Fibroblast of peridontal ligament (primary cell): ENCODE measurements around the gene PLIN3.
"Not testable (repeated sequence)": the region's sequence is repeated elsewhere in the genome, so short reads cannot be mapped to it uniquely, and the experiment has no call there.

Source experiments
- DNase-seq: peaks from one replicate; pipeline ENCODE4 v3.0.0-alpha.2; 2010; ENCODE audit errors: extremely low read depth

PLIN3 gene

GRCh38 chr19:4867534-4868285 is at the start of gene PLIN3:
PLIN3 (minus strand) TSS chr19:4867667; CDS start chr19:4861394, 6,273 bp downstream.
- peak; percentile 93 for DNase-seq

GRCh38 chr19:4916292-4917082 is 49.0 kb upstream of the PLIN3 start:
- DNase-seq: no peak

GRCh38 chr19:4914736-4915501 is 47.5 kb upstream of the PLIN3 start:
- peak; percentile 54 for DNase-seq

- DNase-seq: no peak
Observed at GRCh38 chr19:4913996-4914735, 46.7 kb upstream of the PLIN3 start.

- peak; percentile 100 for DNase-seq
Observed at GRCh38 chr19:4911786-4912672, 44.6 kb upstream of the PLIN3 start.

GRCh38 chr19:4911314-4911713 is 43.8 kb upstream of the PLIN3 start:
- peak; percentile 28 for DNase-seq

GRCh38 chr19:4910594-4911281 is 43.3 kb upstream of the PLIN3 start:
- peak; percentile 57 for DNase-seq

- DNase-seq: peak; percentile 71
Observed at GRCh38 chr19:4909897-4910593, 42.6 kb upstream of the PLIN3 start.

- no peak for DNase-seq
Observed at GRCh38 chr19:4909156-4909896, 41.9 kb upstream of the PLIN3 start, which contains the start of gene UHRF1. UHRF1 (plus strand) TSS chr19:4909501; CDS start chr19:4910886, 1,385 bp downstream.

GRCh38 chr19:4908781-4909155 is 41.3 kb upstream of the PLIN3 start:
- no peak for DNase-seq

GRCh38 chr19:4908360-4908759 is 40.9 kb upstream of the PLIN3 start:
- no peak for DNase-seq

GRCh38 chr19:4906963-4907362 is 39.5 kb upstream of the PLIN3 start:
- DNase-seq: no peak

- no peak for DNase-seq
Observed at GRCh38 chr19:4904481-4904880, 37.0 kb upstream of the PLIN3 start.

- DNase-seq: no peak
Observed at GRCh38 chr19:4902796-4903195, 35.3 kb upstream of the PLIN3 start, which contains the start of gene ARRDC5. ARRDC5 (minus strand) TSS chr19:4902896; CDS start chr19:4902825, 71 bp downstream.

GRCh38 chr19:4900879-4901278 is 33.4 kb upstream of the PLIN3 start:
- not testable (repeated sequence) for DNase-seq

GRCh38 chr19:4897146-4897545 is 29.7 kb upstream of the PLIN3 start:
- DNase-seq: no peak

- DNase-seq: peak; percentile 15
Observed at GRCh38 chr19:4896372-4896771, 28.9 kb upstream of the PLIN3 start.

- DNase-seq: not testable (repeated sequence)
Observed at GRCh38 chr19:4892962-4893361, 25.5 kb upstream of the PLIN3 start.
